WTC11 (cell line): ENCODE data around the gene LDLRAD4. TPM values are rescaled to one million over a fixed set of nuclear protein-coding genes. Genes with fewer than 3 reads are reported as not detected.
"Not testable (repeated sequence)": the region's sequence is repeated elsewhere in the genome, so short reads cannot be mapped to it uniquely, and the experiment has no call there.

ENCODE experiments used
- ATAC-seq: fragments of 200-7000 bp; cut with Tn5 transposase; 2 replicates; pipeline ENCODE4 v1.10.0; 2021; ENCODE audit warnings: mild to moderate bottlenecking, moderate library complexity
- CTCF ChIA-PET: fragments of 300-600 bp; sonication (Branson Sonifier 250); formaldehyde crosslinking; loops from one replicate; lab custom pipeline; 2021; ENCODE audit warnings: antibody characterized with exemption; lab: Charles Lee
- POLR2A ChIA-PET: fragments of 350-600 bp; sonication (Branson Sonifier 250); formaldehyde crosslinking; loops from one replicate; lab custom pipeline; 2021; ENCODE audit warnings: antibody characterized with exemption; lab: Charles Lee
- DNase-seq: peaks from one replicate; pipeline ENCODE4 v3.0.0; 2021; ENCODE audit warnings: low spot score
- H3K27ac Mint-ChIP-seq: 2 replicates; pipeline ENCODE4 v1.8.0; 2021; ENCODE audit warnings: mixed read lengths
- H3K27me3 Mint-ChIP-seq: 2 replicates; pipeline ENCODE4 v1.8.0; 2021; ENCODE audit warnings: low read depth, mild to moderate bottlenecking, moderate library complexity, mixed read lengths
- H3K36me3 Mint-ChIP-seq: 2 replicates; pipeline ENCODE4 v1.8.0; 2021; ENCODE audit warnings: mixed read lengths
- H3K4me1 Mint-ChIP-seq: 2 replicates; pipeline ENCODE4 v1.8.0; 2022; ENCODE audit warnings: mixed read lengths
- H3K4me3 Mint-ChIP-seq: 2 replicates; pipeline ENCODE4 v1.8.0; 2021; ENCODE audit warnings: mild to moderate bottlenecking, moderate library complexity, mixed read lengths
- H3K9me3 Mint-ChIP-seq: 2 replicates; pipeline ENCODE4 v1.8.0; 2021; ENCODE audit warnings: mixed read lengths
- CBFB ChIP-seq: sonication (generic); formaldehyde crosslinking; IDR thresholded peaks from 2 replicates; pipeline ENCODE4 v1.8.1; 2022; ENCODE audit warnings: mild to moderate bottlenecking, low read depth, missing genetic modification reagents
- GABPB1 ChIP-seq: sonication (generic); formaldehyde crosslinking; IDR thresholded peaks from 2 replicates; pipeline ENCODE4 v1.8.1; 2023; ENCODE audit warnings: mild to moderate bottlenecking, missing genetic modification reagents
- MXD4 ChIP-seq: fragments of 250-450 bp; sonication (Bioruptor Pico); IDR thresholded peaks from 2 replicates; pipeline ENCODE4 v1.8.0; 2021; ENCODE audit warnings: mild to moderate bottlenecking, moderate library complexity, borderline replicate concordance
- NR2C2 ChIP-seq: sonication (generic); formaldehyde crosslinking; IDR thresholded peaks from 2 replicates; pipeline ENCODE4 v1.8.0; 2022; ENCODE audit warnings: mild to moderate bottlenecking, missing genetic modification reagents
- PRRX2 ChIP-seq: fragments of 250-450 bp; sonication (Bioruptor Pico); IDR thresholded peaks from 2 replicates; pipeline ENCODE4 v1.8.0; 2021; ENCODE audit warnings: mild to moderate bottlenecking
- RELA ChIP-seq: sonication (generic); formaldehyde crosslinking; IDR thresholded peaks from 2 replicates; pipeline ENCODE4 v1.8.1; 2022; ENCODE audit warnings: missing genetic modification reagents, mild to moderate bottlenecking, borderline replicate concordance
- SOX15 ChIP-seq: fragments of 250-450 bp; sonication (Bioruptor Pico); IDR thresholded peaks from 2 replicates; pipeline ENCODE4 v1.9.0; 2021; ENCODE audit warnings: mild to moderate bottlenecking
- TEAD1 ChIP-seq: sonication (generic); formaldehyde crosslinking; IDR thresholded peaks from 2 replicates; pipeline ENCODE4 v1.8.0; 2022; ENCODE audit warnings: mild to moderate bottlenecking, missing genetic modification reagents
- TP53 ChIP-seq: sonication (generic); formaldehyde crosslinking; IDR thresholded peaks from 2 replicates; pipeline ENCODE4 v1.8.1; 2023; ENCODE audit warnings: mild to moderate bottlenecking, missing genetic modification reagents
- ZNF138 ChIP-seq: sonication (generic); formaldehyde crosslinking; conservative IDR thresholded peaks from 2 replicates; pipeline ENCODE4 v1.8.1; 2022; ENCODE audit warnings: mild to moderate bottlenecking, moderate library complexity, missing genetic modification reagents
- total RNA-seq: library from RNA; stranded (reverse); gene quantifications from 3 replicates; pipeline ENCODE4 v1.2.3, GENCODE V29; 2021
- TF ChIP-seq, protein P1 (sequence below): sonication (generic); formaldehyde crosslinking; IDR thresholded peaks from 2 replicates; pipeline ENCODE4 v1.8.0; 2022; ENCODE audit warnings: mild to moderate bottlenecking, missing genetic modification reagents
- TF ChIP-seq, protein P2 (sequence below): sonication (generic); formaldehyde crosslinking; IDR thresholded peaks from 2 replicates; pipeline ENCODE4 v1.8.1; 2022; ENCODE audit warnings: low read depth, mild to moderate bottlenecking, moderate library complexity, missing genetic modification reagents, borderline replicate concordance
- TF ChIP-seq, protein P3 (sequence below): fragments of 250-450 bp; sonication (Bioruptor Pico); IDR thresholded peaks from 2 replicates; pipeline ENCODE4 v1.8.0; 2021; ENCODE audit warnings: mild to moderate bottlenecking
- TF ChIP-seq, protein P4 (sequence below): sonication (generic); formaldehyde crosslinking; IDR thresholded peaks from 2 replicates; pipeline ENCODE4 v1.8.1; 2022; ENCODE audit warnings: low read depth, missing genetic modification reagents, borderline replicate concordance
- TF ChIP-seq, protein P5 (sequence below): sonication (generic); formaldehyde crosslinking; IDR thresholded peaks from 2 replicates; pipeline ENCODE4 v1.8.1; 2023; ENCODE audit warnings: mild to moderate bottlenecking, missing genetic modification reagents

Gene LDLRAD4
- total RNA-seq, 1 experiment from 2014 or later, result 6.2 TPM

DNA sequence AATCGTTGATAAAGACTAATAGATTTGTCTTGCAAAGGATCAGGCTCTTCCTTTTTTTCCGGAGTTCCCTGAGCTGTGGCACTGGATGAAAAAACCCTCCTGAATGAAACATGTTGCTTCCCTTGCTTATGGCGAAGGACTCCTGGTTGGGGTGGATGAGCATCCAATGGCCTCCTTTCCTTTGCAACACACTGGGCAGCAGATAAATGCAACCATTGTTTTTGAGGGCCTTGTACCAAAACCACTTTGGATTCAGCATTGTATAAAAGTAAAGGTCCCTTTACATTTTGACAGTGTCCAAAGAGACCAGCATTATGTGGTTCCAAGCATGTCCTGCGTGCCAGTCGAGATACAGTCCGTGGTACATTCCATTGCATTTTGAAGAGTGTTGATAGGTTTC lies 463.1 kb downstream of the LDLRAD4 start:
- H3K27ac Mint-ChIP-seq, result no peak overlapping the region

DNA sequence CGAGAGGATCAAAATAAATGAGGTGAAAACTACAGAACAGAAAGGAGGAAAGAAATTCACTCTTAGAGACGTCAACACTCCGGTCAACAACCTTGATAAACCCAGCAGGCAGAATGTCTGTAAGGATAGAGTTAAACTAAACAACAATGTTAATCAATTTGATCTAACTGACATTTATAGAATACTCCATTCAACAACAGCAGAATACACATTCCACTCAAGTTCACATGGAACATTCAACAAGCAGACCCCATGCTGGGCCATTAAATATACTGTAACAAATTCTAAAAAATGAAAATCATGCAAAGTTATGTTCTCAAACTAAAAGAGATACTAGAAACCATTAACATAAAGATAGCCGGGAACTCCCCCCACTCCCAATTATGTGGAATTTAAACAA lies 466.0 kb downstream of the LDLRAD4 start:
- no peak overlapping the region for H3K4me3 Mint-ChIP-seq
- POLR2A ChIA-PET, result no interaction called here

More for the DNA sequence above, 463.1 kb downstream of the LDLRAD4 start:
- peaks cover 5% of the 10 kb centered on the region for H3K9me3 Mint-ChIP-seq
- H3K4me1 Mint-ChIP-seq, result peaks cover 19% of the 10 kb centered on the region
- DNase-seq (no peak), ATAC-seq (no peak)
- TF ChIP-seq, protein P1, sequence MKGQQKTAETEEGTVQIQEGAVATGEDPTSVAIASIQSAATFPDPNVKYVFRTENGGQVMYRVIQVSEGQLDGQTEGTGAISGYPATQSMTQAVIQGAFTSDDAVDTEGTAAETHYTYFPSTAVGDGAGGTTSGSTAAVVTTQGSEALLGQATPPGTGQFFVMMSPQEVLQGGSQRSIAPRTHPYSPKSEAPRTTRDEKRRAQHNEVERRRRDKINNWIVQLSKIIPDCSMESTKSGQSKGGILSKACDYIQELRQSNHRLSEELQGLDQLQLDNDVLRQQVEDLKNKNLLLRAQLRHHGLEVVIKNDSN (CRISPR knock-in tag), result no peak
- TF ChIP-seq, protein P2, sequence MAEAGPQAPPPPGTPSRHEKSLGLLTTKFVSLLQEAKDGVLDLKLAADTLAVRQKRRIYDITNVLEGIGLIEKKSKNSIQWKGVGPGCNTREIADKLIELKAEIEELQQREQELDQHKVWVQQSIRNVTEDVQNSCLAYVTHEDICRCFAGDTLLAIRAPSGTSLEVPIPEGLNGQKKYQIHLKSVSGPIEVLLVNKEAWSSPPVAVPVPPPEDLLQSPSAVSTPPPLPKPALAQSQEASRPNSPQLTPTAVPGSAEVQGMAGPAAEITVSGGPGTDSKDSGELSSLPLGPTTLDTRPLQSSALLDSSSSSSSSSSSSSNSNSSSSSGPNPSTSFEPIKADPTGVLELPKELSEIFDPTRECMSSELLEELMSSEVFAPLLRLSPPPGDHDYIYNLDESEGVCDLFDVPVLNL, result no peak
- TF ChIP-seq TEAD1 (no peak), TP53 (CRISPR knock-in tag) (no peak), RELA (CRISPR knock-in tag) (no peak), PRRX2 (no peak), NR2C2 (CRISPR knock-in tag) (no peak)
- H3K4me3 Mint-ChIP-seq, result no peak overlapping the region
- no peaks in the 10 kb centered on the region for H3K27me3 Mint-ChIP-seq
- CTCF ChIA-PET, result no interaction called here
- POLR2A ChIA-PET, result no interaction called here
- H3K36me3 Mint-ChIP-seq, result peaks cover 22% of the 10 kb centered on the region

DNA sequence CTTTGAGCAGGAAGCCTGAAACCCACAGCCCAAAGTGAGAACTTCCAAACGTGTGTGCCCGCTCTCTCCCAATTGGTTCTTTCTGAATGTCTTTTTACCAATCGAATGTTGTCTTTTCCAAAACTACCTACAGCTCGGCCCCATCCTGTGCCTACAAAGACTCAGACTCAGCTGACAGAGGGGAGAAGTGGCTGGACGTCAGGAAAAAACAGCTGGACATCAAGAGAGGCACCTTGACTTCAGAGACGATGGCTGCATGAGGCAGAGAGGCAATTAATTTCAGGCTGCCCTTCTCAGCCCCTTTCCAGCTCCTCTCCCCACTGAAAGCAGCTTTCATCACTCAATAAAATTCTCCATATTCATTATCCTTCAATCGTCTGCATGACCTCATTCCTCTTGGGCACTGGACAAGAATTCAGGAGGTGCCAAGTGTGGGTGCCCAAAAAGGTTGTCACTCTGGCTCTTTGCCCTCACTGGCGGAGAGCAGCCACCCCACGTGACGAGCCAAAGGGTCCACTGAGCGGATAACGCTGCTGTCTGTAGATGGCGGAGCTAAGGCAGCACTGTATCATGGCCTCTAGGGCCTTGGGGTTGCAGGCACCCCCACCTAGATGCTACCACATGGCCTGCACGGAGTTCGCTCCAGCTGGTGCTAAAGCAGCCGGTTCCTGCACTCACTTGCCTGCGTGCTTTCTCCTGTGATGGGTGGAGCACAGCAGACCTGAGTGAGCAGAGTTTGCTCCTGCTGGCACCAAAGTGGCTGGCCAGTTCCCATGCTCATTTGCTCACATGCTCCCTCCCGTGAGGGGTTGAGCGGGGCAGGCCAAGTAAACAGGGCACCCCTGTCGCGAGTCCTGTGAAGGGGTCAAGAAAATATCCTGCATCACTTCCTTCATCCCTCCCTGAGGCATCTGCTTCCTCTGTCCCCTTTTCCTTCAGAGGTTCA lies 469.9 kb downstream of the LDLRAD4 start:
- Mint-ChIP-seq H3K27me3 (no peaks in the 10 kb centered on the region), H3K4me1 (peaks cover 26% of the 10 kb centered on the region), H3K27ac (no peak overlapping the region), H3K36me3 (peaks cover 27% of the 10 kb centered on the region), H3K4me3 (no peak overlapping the region), H3K9me3 (peaks cover 34% of the 10 kb centered on the region)
- CTCF ChIA-PET, result no interaction called here
- TF ChIP-seq GABPB1 (CRISPR knock-in tag) (no peak), MXD4 (CRISPR knock-in tag) (no peak), SOX15 (CRISPR knock-in tag) (no peak)
- TF ChIP-seq, protein P3, sequence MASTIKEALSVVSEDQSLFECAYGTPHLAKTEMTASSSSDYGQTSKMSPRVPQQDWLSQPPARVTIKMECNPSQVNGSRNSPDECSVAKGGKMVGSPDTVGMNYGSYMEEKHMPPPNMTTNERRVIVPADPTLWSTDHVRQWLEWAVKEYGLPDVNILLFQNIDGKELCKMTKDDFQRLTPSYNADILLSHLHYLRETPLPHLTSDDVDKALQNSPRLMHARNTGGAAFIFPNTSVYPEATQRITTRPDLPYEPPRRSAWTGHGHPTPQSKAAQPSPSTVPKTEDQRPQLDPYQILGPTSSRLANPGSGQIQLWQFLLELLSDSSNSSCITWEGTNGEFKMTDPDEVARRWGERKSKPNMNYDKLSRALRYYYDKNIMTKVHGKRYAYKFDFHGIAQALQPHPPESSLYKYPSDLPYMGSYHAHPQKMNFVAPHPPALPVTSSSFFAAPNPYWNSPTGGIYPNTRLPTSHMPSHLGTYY, result no peak
- TF ChIP-seq, protein P4, sequence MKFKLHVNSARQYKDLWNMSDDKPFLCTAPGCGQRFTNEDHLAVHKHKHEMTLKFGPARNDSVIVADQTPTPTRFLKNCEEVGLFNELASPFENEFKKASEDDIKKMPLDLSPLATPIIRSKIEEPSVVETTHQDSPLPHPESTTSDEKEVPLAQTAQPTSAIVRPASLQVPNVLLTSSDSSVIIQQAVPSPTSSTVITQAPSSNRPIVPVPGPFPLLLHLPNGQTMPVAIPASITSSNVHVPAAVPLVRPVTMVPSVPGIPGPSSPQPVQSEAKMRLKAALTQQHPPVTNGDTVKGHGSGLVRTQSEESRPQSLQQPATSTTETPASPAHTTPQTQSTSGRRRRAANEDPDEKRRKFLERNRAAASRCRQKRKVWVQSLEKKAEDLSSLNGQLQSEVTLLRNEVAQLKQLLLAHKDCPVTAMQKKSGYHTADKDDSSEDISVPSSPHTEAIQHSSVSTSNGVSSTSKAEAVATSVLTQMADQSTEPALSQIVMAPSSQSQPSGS, result no peak
- TF ChIP-seq, protein P5, sequence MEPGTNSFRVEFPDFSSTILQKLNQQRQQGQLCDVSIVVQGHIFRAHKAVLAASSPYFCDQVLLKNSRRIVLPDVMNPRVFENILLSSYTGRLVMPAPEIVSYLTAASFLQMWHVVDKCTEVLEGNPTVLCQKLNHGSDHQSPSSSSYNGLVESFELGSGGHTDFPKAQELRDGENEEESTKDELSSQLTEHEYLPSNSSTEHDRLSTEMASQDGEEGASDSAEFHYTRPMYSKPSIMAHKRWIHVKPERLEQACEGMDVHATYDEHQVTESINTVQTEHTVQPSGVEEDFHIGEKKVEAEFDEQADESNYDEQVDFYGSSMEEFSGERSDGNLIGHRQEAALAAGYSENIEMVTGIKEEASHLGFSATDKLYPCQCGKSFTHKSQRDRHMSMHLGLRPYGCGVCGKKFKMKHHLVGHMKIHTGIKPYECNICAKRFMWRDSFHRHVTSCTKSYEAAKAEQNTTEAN (CRISPR knock-in tag), result no peak
- no peak for ATAC-seq
- DNase-seq, result no peak
- POLR2A ChIA-PET, result no interaction called here

More for the DNA sequence above, 466.0 kb downstream of the LDLRAD4 start:
- Mint-ChIP-seq H3K9me3 (peaks cover 7% of the 10 kb centered on the region; the same call in 1 of the 2 replicates), H3K27ac (no peak overlapping the region), H3K4me1 (peaks cover 23% of the 10 kb centered on the region), H3K36me3 (peaks cover 5% of the 10 kb centered on the region), H3K27me3 (no peaks in the 10 kb centered on the region)
- ATAC-seq (no peak), DNase-seq (no peak)
- CTCF ChIA-PET, result no interaction called here
- TF ChIP-seq CBFB (CRISPR knock-in tag) (no peak), ZNF138 (no peak)

DNA sequence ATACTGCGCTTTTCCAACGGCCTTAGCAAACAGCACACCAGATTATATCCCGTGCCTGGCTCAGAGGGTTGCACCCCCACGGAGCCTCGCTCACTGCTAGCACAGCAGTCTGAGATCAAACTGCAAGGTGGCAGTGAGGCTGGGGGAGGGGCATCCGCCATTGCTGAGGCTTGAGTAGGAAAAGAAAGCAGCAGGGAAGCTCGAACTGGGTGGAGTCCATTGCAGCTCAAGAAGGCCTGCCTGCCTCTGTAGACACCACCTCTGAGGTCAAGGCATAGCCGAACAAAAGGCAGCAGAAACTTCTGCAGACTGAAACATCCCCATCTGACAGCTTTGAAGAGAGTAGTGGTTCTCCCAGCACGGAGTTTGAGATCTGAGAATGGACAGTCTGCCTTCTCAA lies 471.5 kb downstream of the LDLRAD4 start:
- H3K27me3 Mint-ChIP-seq, H3K4me3 Mint-ChIP-seq, ATAC-seq, POLR2A ChIA-PET, H3K27ac Mint-ChIP-seq: not testable (repeated sequence)
- H3K36me3 Mint-ChIP-seq, result peaks cover 38% of the 10 kb centered on the region
- CTCF ChIA-PET, result interaction anchor here (0.5 kb wide), 1 partner anchor 46 kb away, joined by 3 read pairs; no protein-coding TSS in a partner anchor
- H3K9me3 Mint-ChIP-seq, result peaks cover 50% of the 10 kb centered on the region
- peaks cover 20% of the 10 kb centered on the region for H3K4me1 Mint-ChIP-seq
- DNase-seq, result peak; percentile 13

DNA sequence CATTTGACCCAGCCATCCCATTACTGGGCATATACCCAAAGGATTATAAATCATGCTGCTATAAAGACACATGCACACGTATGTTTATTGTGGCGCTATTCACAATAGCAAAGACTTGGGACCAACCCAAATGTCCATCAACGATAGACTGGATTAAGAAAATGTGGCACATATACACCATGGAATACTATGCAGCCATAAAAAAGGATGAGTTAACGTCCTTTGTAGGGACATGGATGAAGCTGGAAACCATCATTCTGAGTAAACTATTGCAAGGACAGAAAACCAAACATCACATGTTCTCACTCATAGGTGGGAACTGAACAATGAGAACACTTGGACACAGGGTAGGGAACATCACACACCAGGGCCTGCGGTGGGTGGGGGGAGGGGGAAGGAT lies 476.8 kb downstream of the LDLRAD4 start:
- Mint-ChIP-seq H3K9me3 (peaks cover 69% of the 10 kb centered on the region), H3K36me3 (peaks cover 58% of the 10 kb centered on the region)

More for the DNA sequence above, 476.8 kb downstream of the LDLRAD4 start:
- H3K4me3 Mint-ChIP-seq, DNase-seq, H3K4me1 Mint-ChIP-seq, POLR2A ChIA-PET, H3K27me3 Mint-ChIP-seq, CTCF ChIA-PET, H3K27ac Mint-ChIP-seq, ATAC-seq: not testable (repeated sequence)
